HG02759 (cell line): Measurements from ENCODE around the gene RALGAPA2.
A peak's percentile ranks its signal among the peaks of the same experiment; 100 is the strongest.

Experiments used
- ATAC-seq: cut with Tn5 transposase; IDR thresholded peaks from one replicate; pipeline ENCODE4 v1.9.1; 2021; ENCODE audit warnings: mild to moderate bottlenecking, moderate library complexity; ENCODE audit not compliant: unreplicated experiment

The RALGAPA2 gene

DNA sequence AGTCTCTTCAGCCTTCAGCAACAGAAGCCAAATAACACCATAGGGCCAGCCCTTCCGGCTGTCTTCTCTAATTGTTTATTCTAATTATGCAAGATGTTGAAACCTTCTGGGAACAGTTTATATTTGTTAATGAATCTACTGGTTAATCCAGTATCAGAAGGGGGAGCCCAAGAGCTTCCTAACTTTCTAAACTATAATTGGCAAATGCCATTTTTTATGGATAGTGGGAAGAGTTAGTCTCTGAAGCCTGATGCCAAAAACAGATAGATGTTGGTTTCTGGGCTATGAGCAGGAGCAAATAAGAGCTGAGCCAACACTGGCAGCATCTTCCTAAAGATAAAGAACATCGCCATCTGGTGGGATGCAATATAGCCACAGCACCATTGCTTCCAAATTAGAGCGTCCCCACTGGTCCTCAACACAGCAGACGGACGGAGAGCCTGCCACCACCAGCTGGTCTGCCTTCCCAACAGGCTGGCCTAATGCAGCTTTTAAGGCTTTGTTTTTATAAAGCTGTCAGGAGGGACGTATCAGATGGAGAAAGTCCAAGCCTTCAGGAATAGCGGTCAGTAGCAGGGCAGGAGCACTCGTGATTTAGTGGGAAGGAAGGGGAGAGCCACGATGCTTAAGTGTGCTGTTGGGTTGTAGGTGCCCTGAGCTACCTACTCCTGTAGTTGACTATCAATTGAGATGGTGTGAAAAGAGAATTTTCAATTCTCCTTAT is 118.8 kb downstream of the RALGAPA2 start:
- ATAC-seq, result no peak

DNA sequence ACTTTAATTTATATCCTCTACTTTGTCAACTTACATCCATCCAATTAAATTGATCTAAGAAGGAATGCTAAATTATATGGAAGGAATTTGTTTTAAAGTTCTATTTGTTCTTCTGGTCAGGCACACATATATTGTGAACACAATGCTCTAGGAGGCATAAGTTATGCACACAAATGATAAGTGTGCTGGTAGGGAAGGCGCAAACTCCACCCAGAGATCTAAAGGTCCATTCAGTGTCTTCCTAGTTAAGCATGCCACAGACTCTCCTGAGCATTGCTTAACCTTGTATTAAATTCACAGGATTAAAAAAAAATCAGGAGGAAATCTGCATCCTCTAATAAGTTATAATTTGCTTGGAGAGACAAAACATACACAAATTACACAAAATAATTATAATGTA is 127.3 kb downstream of the RALGAPA2 start:
- ATAC-seq, result no peak

DNA sequence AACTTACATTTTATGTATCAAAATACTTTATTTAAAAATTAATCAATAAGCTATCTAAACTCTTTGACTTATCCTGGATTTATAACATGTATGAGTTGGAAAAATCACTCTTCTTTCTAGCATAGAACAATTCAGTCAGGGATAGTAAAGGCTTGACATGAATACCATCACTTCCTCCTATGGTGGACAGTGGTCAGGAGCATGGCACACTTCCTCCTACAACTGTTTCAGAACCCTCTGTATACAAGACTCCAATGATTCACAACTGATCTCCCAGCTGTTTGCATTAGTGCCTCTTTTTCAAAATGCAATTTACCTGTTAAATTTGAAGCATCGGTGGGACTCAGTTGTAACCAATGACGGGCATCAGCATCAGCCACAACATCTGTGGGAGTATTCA is 129.7 kb downstream of the RALGAPA2 start:
- no peak for ATAC-seq

DNA sequence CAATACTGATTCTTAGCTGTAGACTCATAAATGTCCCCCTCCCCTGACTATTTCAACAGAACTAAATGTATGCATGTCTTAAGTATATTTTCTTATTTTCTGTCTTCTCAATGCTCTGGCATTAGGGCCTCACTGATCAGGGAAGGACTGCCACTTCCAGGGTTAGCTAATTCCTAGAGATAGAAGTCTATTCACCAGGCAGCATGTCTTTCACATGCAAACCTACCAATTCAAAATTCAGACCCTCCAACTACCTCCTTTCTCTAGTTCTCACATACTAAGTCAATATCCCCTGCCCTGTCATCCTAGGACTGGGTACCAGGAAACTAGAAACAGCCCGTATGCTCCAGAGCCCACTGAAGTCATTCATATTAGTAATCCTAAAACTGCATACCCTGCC is 132.3 kb downstream of the RALGAPA2 start:
- ATAC-seq, result no peak

DNA sequence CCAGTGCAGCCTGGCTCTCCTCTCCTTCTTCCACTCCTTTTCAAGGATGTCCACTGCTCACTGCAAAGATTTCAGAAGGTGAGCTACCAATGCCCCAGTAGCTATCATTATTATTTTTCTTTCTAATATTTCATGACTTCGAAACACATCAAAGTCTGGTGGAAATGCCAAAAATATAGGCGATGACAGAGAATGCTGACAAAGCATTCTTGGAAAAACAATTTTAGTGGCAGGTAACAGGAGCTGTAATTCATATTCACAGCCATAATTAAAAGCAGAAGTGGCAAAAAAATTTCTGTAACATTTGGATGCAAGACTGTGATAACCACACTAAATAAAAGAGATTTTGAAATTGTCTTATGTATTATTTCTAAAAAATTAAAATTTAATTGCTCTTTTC is 133.6 kb downstream of the RALGAPA2 start:
- ATAC-seq, result no peak

DNA sequence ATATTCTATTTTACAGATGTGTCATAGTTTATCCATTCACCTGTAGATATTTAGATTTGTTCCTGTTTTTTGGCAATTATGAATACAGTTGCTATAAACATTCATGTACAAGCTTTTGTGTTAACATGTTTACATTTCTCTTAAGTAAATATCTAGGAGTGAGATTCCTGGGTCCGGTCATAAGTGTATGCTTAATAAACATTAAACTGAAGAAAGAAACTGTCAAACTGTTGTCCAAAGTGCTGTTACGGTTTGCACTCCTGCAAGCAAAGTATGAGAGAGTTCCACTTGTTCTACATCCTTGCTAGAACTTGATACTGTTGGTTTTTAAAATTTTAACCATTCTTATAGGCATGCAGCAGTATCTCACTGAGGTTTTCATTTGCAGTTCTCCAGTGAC is 138.6 kb downstream of the RALGAPA2 start:
- no peak for ATAC-seq

DNA sequence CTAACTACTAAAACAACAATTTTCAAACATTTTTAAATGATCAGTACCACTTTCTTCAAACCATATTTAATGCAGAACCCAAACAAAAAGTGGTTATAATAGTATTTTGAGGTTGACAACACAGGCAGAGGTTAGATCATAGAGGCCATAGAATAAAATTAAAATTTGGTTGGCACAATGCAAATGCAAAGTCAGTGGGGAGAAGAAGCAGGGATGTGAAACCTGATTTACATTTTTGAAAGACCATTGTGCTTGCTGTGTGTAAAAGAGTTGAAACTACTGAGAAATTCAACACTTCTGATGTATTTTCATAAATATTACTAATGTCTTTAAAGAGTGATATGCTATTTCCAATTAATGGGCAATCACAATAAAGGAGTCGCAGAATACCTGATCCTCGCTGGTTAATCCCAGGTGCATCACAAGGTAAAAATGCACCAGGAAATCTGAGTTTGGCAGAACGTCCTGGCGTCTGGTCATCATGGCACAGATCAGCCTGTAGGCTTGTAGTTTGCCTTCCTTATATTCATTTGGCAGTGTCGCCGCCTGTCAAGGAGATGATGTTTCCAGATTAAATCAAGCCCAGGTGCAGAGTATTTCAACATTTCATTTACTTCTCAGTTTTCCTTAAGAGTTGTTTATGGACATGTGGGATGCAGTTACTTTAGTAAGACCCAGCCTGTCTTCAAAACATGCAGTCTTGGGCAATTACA is 141.2 kb downstream of the RALGAPA2 start:
- no peak for ATAC-seq

DNA sequence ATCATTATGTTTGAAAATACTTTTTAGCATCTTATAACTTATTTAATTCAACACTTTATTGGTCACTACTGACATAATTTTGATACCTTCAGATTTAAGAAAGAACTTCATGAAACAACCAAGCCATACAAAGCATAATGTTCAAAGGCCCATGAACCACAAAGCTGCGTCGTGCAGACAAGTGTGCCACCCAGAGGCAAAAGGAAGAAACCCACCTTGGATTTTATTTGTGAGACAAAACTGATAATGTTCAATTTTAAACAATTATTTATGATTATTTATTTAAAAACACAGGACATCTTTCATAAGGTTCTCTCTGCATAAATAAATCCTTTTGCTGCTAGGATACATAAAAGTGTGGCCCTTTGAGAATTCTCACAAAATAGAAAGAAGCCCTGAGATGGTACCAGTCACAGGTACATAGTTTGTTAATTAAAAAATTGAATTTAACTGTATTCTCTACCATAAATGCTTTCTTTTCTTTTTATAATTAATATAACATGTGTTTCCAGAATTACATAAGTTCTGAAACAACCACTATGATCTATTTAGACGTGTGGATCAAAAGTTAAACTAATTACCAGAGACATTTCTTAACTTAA is 143.7 kb downstream of the RALGAPA2 start:
- ATAC-seq, result no peak

DNA sequence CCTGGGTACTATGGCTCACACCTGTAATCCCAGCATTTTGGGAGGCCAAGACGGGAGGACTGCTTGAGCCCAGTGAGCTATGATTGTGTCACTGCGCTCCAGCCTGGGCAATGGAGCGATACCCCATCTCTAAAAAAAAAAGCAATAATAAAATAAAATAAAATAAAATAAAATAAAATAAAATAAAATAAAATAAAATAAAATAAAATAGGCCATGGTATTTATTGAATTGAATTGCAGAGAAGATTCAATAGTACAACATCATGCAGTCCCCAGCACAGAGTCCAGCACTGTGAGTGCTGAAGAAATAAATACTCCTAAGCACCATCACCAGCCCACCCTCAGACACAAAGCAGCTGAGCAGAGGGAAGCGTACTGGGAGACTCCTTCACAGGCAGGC is 144.7 kb downstream of the RALGAPA2 start:
- ATAC-seq, result no peak

DNA sequence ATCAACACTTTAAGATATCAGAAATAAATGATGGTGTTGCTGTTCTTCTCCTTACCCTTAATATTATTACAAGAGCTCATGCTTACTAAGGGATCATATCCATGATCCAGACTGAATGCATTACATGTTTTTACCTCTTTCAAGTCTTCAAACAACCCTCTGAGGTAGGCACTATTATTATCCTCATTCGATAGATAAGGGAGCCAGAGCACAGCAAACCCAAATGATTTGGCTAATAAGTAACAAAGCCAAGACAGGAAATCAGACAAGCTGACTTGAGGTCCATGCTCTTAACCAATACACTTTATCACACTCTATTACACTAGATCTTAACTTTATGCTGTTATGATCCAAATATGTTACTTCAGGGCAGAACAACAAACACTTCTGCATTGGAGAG is 145.9 kb downstream of the RALGAPA2 start:
- no peak for ATAC-seq

DNA sequence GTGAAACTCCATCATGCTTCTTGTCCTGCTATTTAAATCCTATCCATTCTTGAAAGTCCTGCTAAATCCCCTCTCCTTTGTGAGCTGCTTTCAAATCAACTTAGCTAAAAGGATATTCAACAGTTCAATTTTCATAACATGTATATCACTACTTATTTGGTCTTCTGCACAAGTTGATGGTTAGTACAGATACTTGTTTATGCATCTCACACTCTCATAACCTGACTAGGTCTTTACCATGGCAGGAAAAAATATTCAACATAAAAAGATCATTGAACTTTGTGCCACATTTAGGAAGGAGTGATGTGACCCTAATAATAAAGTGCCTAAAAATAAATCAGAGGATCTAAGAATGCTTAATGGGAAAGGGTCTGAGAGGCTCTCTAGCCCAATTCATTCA is 148.2 kb downstream of the RALGAPA2 start:
- no peak for ATAC-seq

DNA sequence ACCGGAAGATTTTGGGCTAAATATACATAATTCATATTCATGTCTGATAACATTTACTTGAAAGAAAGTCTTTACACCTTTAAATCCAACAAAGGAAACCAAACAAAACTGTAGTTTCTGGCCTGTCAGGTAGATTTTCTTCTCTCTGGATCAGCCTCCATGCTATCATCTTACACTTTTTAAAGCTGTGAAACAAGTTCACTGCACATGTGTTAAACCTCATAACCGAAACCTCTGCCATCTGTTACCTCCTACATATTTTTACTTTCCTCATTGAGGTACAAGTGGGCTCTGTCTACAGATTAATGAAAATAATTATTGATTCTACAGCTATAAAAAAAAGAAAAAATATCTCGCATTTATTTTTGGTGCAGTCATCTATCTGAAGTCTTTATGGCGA is 149.9 kb downstream of the RALGAPA2 start:
- ATAC-seq, result no peak

DNA sequence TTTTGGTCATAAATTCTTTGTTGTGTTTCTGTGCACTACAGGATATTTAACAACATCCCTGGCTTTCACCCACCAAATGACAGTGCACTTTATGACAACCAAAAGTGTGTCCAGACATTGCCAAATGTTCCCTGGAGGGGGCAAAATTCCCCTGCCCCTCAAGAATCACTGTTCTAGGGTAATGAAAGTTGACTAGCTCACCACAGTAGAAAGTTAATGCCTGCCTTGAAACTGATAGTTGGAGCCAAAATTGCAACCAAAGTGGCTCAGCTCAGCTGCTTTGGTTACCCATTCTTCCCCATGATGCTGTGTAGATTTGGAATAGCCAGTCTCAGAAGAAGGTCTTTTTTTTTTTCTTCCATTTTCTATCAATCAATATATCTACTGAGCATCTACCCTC is 150.6 kb downstream of the RALGAPA2 start:
- ATAC-seq, result peak; percentile 57

DNA sequence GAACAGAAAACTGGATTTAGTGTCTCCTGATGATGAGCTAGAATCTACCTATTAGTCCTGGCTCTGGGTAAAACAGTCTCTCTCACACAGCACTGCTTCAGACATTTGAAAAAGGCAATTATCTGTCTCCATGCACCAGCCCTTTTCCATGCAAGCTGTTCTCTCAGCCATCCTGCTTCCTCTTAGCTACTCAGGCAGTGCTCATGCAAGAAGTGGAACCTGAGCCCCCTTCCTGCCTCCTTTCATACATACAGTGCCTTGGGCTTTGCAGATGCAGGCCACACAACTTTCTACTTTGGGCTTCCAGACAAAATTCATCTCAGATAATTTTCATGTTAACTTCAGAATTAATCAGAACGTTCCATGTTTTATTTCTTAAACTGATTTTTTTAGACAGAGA is 151.3 kb downstream of the RALGAPA2 start:
- no peak for ATAC-seq

DNA sequence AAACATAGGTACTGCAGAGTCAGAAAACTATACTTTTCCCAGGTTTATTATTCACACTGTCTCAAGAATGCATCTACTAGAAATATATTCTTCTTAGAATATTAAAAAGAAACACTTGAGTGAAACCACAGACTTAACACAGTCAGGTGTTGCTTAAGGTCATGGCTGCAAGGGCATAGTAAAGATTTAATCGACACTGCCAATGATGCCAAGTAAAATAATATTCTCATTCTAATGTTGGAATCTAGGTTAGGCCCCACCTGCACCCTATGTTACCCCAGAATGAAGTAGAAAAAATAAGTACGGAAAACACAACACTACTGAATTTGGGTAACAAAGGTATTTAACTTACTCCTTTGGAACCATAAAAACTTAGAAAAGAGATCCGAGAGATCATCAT is 155.0 kb downstream of the RALGAPA2 start:
- ATAC-seq, result no peak

DNA sequence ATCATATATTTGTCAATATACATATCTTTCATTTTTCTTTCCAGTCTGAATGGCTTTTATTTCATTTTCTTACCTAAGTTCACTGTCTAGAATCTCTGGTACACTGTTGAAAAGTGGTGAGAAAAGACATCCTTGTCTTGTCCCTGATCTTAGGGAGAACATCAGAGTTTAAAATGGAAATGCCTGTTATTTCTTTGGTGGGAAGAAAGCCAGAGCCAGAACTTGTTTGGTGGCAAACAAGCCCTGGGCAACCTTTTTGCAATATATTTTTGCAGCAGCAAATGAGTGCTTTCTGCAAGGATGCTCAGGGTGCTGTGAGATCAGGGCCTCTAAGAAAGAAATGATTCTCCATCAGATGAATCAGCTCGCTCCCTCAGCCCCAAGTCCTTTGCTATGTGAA is 156.6 kb downstream of the RALGAPA2 start:
- no peak for ATAC-seq

DNA sequence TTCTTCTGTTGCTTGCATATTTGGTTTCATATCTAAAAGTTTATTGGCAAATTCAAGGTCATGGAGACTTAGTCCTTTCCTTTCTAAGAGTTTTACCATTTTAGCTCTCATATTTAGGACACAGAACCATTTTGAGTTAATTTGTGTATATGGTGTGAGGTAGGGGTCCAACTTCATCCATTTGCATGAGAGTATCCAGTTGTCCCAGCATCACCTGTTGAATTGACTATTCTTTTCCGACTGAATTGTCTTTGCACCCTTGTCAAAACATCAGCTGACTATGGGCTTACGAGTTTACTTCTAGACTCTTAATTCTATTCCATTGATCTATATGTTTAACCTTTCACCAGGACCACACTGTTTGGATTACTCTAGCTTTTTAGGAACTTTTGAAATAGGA is 157.5 kb downstream of the RALGAPA2 start:
- ATAC-seq, result no peak

DNA sequence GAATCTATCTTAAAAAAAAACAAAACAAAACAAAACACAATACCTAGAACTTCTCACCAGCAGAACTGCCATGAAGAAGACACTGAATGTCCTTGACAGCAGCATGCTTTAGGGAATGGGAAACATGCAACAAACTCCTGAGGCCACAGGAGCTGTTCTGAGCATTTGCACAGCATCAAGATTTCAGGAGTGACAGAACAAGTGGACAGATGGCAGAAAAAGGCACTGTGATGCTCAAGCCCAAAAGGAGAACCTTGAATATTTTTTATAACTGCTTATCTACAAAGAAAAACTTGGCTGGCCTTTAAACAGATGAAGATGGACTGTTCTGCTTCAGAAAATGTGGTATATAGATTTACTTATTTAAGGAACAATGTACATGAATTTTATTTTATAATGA is 158.9 kb downstream of the RALGAPA2 start:
- no peak for ATAC-seq

DNA sequence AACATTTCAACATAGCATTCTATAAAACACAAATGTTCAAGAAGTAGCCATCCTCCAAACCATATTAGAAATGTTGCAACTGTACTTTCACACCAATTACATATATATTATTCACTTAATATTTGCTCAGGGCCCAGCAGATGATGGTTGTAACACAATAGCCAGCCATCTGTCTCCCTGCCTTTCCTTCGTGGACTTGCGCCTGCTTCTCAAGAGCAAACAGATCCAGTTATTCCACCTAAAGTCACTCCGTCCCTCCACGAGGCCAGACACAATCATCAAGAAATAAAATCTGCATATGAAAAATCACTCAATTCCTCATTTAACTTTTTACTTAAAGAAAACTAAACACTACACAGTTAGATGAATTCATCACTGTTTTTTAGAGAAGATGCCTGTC is 160.4 kb downstream of the RALGAPA2 start:
- no peak for ATAC-seq

DNA sequence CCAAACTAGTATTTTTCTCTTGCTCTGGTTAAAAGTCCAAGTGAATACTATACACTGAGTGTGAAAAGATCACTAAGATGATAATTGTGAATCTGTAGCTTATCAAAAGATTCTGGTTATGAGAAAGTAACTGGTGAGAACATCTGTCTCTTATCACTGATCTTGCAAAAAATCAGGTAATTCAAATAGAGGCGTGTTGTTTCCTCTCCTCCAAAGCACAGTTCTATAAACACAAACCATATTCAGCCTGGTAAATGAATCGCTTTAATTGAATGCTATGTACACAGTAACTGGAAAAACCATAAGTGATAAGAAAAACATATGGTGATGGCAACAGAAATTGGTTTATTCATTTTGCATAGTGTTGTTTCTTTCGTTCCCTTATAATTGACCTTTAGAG is 161.0 kb downstream of the RALGAPA2 start:
- no peak for ATAC-seq

DNA sequence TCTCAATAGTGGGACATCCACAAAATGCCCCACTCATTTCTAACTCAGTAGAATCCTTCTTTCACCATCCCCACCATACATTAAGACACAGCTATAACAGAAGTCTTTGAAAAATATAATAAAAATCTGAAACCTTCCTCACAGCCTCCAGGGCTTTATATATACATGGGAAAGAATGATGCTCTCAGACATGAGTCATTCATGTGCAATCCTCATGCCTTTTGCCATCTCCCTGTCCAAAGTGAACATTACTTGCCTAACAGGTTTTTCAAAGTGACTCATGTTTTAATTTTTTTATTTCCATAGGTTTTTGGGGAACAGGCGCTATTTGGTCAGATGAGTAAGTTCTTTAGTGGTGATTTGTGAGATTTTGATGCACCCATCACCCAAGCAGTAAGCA is 162.7 kb downstream of the RALGAPA2 start:
- no peak for ATAC-seq

DNA sequence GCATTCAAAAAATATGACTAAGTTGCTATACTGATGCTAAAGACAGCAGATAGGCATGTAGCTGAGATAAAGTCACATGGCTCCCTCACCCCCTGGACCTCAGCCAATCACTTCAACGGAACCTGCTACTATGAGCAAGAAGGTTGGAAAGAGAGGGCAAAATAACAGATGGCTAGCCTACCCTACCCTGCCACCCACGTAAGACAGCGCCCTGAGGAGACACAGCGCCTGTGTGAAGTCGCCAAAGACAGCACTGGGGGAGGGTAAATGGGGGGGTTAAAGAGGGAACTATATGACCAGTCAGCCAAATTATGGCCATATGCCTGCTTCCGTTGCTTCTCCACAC is 163.2 kb downstream of the RALGAPA2 start:
- no peak for ATAC-seq
